ENCODE results near the gene RFC5. TPM values are rescaled to one million over a fixed set of nuclear protein-coding genes. Genes with fewer than 3 reads are reported as not detected.

RFC5 gene
- total RNA-seq, 2 experiments from 2014 or later = 39.7 to 41.0 TPM

DNA sequence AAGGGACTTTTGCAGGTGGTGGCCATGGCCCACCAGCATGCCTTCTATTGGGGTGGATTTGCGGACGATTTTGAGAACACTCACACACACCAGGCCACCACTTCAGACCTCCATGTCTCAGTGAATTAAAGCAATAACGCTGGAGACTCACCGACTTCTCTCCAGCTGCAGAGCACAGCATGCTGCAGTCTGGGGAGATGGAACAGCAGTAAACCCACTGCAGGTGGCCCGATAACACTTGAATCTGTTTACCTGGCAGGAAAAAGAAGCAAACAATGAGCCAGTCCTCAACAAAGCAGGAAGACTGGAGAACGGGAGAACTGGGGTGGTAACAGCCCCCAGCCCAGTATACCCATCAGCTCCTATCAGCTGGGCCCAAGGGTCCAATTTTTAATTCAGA lies 21.6 kb downstream of the RFC5 start:
- H3K36me3 Mint-ChIP-seq (ENCODE audit: low read depth) = peaks cover 80% of the 10 kb centered on the region
- H3K9me3 Mint-ChIP-seq = no peaks in the 10 kb centered on the region
- no peak for DNase-seq
- ChIA-PET CTCF (no interaction called here), POLR2A (interaction anchor here (1.5 kb wide), 1 partner anchor 23 kb away, joined by 3 read pairs; the partner anchor contains the start of gene WSB2)
- no peaks in the 10 kb centered on the region for H3K27me3 Mint-ChIP-seq
- no peak overlapping the region for H3K27ac Mint-ChIP-seq
- peaks cover 37% of the 10 kb centered on the region for H3K4me1 Mint-ChIP-seq
- H3K4me3 Mint-ChIP-seq = no peak overlapping the region

DNA sequence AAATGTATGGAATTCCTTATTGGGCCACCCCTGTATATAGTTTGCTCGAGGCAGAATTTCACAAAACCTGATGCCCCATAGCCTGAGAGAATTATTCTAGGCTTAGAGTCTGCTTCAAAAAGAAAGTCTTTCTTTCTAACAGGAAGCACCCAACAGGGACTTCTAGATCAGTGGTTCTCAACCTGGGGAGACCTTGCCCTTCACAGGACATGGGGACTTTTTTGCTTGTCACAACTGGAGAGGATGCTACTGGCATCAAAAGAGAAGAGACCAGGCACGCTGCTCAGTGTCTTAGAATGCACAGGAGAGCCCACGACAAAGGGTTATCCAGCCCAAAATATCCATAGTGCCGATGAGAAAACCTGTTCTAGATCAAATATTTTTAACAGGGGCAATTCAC lies 25.6 kb downstream of the RFC5 start:
- no peak for DNase-seq
- H3K27me3 Mint-ChIP-seq = no peaks in the 10 kb centered on the region
- H3K4me3 Mint-ChIP-seq = no peak overlapping the region
- peaks cover 71% of the 10 kb centered on the region for H3K36me3 Mint-ChIP-seq (ENCODE audit: low read depth)
- peaks cover 23% of the 10 kb centered on the region for H3K4me1 Mint-ChIP-seq
- ChIA-PET CTCF (no interaction called here), POLR2A (no interaction called here)
- H3K9me3 Mint-ChIP-seq = no peaks in the 10 kb centered on the region
- peak overlapping the region; percentile 31 for H3K27ac Mint-ChIP-seq

DNA sequence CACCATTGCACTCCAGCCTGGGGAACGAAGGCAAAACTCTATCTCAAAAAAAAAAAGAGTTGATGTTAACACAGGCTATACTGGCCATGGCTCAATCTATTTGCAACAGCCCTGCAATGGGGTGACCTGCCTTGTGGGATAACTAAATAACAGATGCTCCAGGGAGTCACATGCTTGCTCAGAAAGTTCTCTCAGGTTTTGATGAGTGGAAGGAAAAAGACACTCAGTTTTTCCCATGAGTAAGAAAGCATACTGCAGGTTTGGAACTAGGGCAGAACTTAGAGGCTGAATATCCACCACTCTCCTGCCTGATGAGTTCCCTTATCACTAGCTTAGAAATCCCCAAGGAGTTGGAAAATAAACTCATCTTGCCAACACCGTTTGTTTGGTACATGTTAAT lies 27.6 kb downstream of the RFC5 start:
- no peak overlapping the region for H3K27ac Mint-ChIP-seq
- ChIA-PET POLR2A (interaction anchor here (1.8 to 2.6 kb wide), 3 partner anchors 8 to 16 kb away, joined by 5 to 11 read pairs (median 6); partner anchors contain the start of gene WSB2), CTCF (interaction anchor here (1.3 to 1.6 kb wide), 2 partner anchors 11 to 21 kb away, joined by 3 to 4 read pairs; no protein-coding TSS in a partner anchor)
- peaks cover 61% of the 10 kb centered on the region for H3K36me3 Mint-ChIP-seq (ENCODE audit: low read depth)
- H3K4me3 Mint-ChIP-seq = no peak overlapping the region
- H3K4me1 Mint-ChIP-seq = peaks cover 21% of the 10 kb centered on the region
- no peak for DNase-seq
- H3K9me3 Mint-ChIP-seq = no peaks in the 10 kb centered on the region
- H3K27me3 Mint-ChIP-seq = no peaks in the 10 kb centered on the region

DNA sequence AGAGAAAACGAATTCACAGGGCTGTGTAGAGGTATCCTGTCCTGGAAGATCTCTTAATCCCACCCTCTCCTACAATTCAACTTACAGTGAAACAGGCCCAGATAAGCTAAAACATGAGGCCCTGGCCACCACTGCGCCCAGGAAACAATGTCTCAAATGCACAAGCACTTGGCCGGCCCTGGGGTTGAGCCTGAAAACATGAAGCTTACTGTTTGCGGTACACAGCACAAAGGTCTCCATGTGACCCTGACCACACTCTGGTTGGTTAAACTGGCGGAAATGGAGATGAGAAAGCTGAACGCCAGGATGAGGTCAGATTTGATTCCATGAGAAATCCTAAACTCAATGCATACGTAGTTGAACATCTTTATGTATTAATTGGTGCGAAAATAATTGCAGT lies 28.1 kb downstream of the RFC5 start:
- Mint-ChIP-seq H3K9me3 (no peaks in the 10 kb centered on the region), H3K36me3 (ENCODE audit: low read depth) (peaks cover 60% of the 10 kb centered on the region), H3K4me1 (peaks cover 21% of the 10 kb centered on the region), H3K27ac (no peak overlapping the region), H3K4me3 (no peak overlapping the region), H3K27me3 (no peaks in the 10 kb centered on the region)
- CTCF ChIA-PET = interaction anchor here (1.3 to 1.6 kb wide), 2 partner anchors 10 to 20 kb away, joined by 3 to 4 read pairs; no protein-coding TSS in a partner anchor
- POLR2A ChIA-PET = interaction anchor here (1.8 to 2.6 kb wide), 3 partner anchors 8 to 16 kb away, joined by 5 to 11 read pairs (median 6); partner anchors contain the start of gene WSB2
- DNase-seq = no peak

DNA sequence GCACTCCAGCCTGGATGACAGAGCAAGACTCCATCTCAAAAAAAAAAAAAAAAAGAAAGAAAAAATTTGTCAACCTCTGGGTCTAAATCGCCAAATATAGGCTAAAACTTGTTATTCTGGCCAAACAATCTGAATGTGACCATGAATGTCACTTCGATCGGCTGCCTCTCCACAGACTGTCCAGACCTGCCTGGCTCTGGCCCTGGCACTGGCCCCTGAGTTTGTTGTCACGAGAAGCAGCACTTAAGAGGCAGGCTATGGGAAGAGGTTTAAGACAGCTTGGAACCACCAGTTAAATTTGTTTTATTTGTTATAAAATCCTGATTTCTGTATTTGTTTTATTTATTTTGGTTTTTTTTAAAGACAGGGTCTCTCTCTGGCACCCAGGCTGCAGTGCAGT lies 29.9 kb downstream of the RFC5 start:
- ChIA-PET POLR2A (interaction anchor here (0.7 to 1.9 kb wide), 4 partner anchors 10 to 15 kb away, joined by 3 to 7 read pairs (median 4); partner anchors contain the start of gene WSB2), CTCF (interaction anchor here (0.7 to 1.4 kb wide), 3 partner anchors 8 to 15 kb away, joined by 3 to 4 read pairs (median 4); no protein-coding TSS in a partner anchor)
- H3K9me3 Mint-ChIP-seq = no peaks in the 10 kb centered on the region
- peaks cover 28% of the 10 kb centered on the region for H3K4me1 Mint-ChIP-seq
- H3K27me3 Mint-ChIP-seq = no peaks in the 10 kb centered on the region
- no peak overlapping the region for H3K4me3 Mint-ChIP-seq
- H3K36me3 Mint-ChIP-seq (ENCODE audit: low read depth) = peaks cover 61% of the 10 kb centered on the region
- no peak overlapping the region for H3K27ac Mint-ChIP-seq
- no peak for DNase-seq

DNA sequence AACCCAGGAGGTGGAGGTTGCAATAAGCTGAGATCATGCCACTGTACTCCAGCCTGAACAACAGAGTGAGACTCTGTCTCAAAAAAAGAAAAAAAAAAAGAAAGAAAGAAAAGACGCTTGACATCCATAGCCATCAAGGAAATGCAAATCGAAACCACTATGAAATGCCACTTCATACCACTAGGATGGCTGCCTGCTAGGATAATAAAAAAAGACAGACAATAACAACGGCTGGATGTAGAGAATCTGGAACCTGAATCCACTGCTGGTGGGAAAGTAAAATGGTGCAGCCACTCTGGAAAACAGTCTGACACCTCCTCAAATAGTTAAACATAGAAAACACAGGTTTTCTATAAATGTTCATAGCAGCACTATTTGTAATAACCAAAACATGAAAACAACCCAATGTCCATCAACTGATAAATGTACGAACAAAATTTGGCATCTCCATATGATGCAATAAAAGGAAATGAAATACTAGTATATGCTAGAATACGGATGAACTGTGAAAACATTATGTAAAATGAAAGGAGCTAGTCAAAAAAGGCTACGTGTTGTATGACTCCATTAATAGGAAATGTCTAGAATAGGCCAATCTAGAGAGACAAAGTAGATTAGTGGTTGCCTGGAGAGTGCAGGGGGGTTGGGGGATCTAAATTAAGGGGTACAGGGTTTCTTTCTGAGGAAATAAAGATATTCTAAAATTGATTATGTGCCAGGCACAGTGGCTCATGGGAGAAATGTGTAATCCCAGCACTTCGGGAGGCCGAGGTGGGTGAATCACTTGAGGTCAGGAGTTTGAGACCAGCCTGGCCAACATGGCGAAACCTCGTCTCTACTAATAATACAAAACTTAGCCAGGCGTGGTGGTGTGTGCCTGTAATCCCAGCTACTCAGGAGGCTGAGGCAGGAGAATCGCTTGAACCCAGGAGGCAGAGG lies 34.7 kb downstream of the RFC5 start:
- CTCF ChIA-PET = interaction anchor here (1.0 kb wide), 1 partner anchor 177 kb away, joined by 3 read pairs; no protein-coding TSS in a partner anchor
- no peaks in the 10 kb centered on the region for H3K27me3 Mint-ChIP-seq
- H3K4me3 Mint-ChIP-seq = no peak overlapping the region

DNA sequence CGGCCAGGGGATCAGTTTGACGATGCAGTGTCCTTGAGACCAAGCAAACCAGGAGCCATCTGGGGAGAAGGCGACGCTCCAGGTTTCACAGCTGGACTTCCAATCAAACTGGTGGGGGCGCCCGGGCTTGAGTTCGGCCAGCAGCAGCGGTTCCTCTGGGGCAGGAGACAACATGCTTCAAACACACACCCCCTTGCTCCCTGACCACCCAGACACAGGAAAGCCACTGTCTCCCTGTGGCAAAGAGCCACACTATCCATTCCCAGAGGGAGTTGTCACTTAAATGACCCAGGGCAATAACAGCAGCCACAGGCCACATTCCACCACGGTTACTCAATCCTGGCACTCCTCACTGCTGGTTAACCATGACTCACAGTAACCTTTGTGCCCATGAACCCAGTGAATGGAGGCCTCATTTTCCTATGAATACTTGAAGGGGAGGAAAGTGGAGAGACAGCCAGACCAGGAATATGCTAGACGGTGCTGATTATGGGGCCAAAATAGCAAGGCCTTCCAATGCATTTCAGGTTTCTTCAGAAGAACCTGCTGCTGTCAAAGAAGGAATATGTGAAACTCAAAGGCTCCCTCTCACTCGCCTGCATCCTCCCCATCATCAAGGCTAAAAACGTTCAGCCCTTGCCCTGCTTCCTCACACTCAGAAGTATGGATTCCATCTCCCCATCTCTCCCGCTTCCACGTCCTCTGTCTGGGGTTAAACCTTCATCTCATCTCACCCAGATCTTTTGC lies 36.0 kb downstream of the RFC5 start:
- no peak for DNase-seq
- Mint-ChIP-seq H3K9me3 (no peaks in the 10 kb centered on the region), H3K4me3 (no peak overlapping the region), H3K36me3 (ENCODE audit: low read depth) (peaks cover 34% of the 10 kb centered on the region), H3K27me3 (no peaks in the 10 kb centered on the region), H3K4me1 (peaks cover 35% of the 10 kb centered on the region), H3K27ac (peak overlapping the region; percentile 1)
- CTCF ChIA-PET = no interaction called here
- POLR2A ChIA-PET = interaction anchor here (0.6 to 1.2 kb wide), 3 partner anchors 8 to 17 kb away, joined by 3 to 5 read pairs (median 5); partner anchors contain the start of gene WSB2

More for the DNA sequence above, 34.7 kb downstream of the RFC5 start:
- POLR2A ChIA-PET = interaction anchor here (1.4 to 1.5 kb wide), 2 partner anchors 10 to 17 kb away, joined by 3 to 8 read pairs; partner anchors contain the start of gene WSB2
- peaks cover 39% of the 10 kb centered on the region for H3K36me3 Mint-ChIP-seq (ENCODE audit: low read depth)
- no peak for DNase-seq
- peaks cover 38% of the 10 kb centered on the region for H3K4me1 Mint-ChIP-seq
- no peaks in the 10 kb centered on the region for H3K9me3 Mint-ChIP-seq
- peak overlapping the region; percentile 37 for H3K27ac Mint-ChIP-seq

DNA sequence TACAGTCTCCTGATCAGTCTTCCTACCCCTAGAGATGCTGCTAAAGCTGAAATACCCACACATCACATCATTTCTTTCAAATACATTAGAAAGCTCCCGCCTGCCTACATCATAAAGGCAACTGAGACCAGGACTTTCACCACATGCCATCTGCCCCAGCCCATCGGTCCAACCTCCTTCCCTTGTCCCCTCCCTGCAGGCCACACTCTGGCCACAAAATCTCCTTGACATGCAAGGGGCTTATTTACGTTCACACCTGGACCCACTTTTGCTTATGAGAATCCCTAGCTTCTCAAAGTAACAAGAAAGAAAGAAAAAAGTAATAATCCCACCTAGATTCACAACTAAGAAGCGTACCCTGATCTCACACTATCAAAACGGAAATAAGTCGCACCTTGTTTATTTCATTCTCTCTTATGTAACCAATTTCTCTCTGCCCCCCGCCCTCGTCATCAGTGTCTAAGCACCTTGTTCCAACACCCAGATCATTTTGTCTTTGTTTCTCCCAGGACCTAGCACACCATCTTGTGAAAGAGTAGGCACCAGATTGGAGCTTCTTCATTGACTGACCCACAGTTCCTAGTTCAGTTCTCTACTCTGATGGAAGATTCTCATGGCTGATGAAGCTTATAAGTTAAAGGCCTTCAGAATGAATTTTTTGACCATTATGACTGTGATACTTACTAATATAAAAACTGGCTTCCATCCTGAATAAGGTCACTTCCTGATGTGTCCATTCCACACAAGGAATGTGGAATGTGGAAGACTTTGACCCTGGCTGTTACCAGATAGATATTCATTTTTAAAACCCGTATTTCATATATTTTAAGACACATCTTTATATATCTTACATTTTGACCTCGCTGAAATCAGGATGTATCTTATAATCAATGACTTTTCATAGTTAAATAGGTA lies 36.8 kb downstream of the RFC5 start:
- Mint-ChIP-seq H3K27ac (peak overlapping the region; percentile 5), H3K9me3 (no peaks in the 10 kb centered on the region), H3K36me3 (ENCODE audit: low read depth) (peaks cover 34% of the 10 kb centered on the region), H3K27me3 (no peaks in the 10 kb centered on the region), H3K4me3 (no peak overlapping the region), H3K4me1 (peaks cover 35% of the 10 kb centered on the region)
- ChIA-PET POLR2A (interaction anchor here (0.6 to 1.2 kb wide), 3 partner anchors 8 to 18 kb away, joined by 3 to 5 read pairs (median 5); partner anchors contain the start of gene WSB2), CTCF (interaction anchor here (1.5 kb wide), 1 partner anchor 12 kb away, joined by 11 read pairs; no protein-coding TSS in a partner anchor)
- DNase-seq = no peak

DNA sequence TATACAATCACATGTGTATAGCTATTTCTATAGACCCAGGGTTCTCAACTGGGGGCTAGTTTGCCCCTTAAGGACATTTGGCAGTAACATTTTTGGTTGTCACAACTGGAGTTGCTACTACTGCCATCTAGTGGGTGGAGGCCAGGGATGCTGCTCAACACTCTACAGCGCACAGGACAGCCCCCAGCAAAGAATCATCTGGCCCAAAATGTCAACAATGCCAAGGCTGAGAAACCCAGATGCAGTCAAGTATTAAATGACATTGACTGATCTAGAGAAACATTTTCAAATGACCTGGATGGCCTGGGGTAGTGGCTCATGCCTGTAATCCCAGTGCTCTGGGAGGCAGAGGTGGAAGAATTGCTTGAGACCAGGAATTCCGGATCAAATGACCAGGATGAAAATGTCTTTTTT lies 38.6 kb downstream of the RFC5 start:
- H3K4me3 Mint-ChIP-seq = no peak overlapping the region
- DNase-seq = peak; percentile 77
- no peak overlapping the region for H3K27ac Mint-ChIP-seq
- H3K36me3 Mint-ChIP-seq (ENCODE audit: low read depth) = peaks cover 30% of the 10 kb centered on the region
- no peaks in the 10 kb centered on the region for H3K27me3 Mint-ChIP-seq
- H3K4me1 Mint-ChIP-seq = peaks cover 49% of the 10 kb centered on the region
- POLR2A ChIA-PET = no interaction called here
- H3K9me3 Mint-ChIP-seq = no peaks in the 10 kb centered on the region
- CTCF ChIA-PET = interaction anchor here (0.8 to 1.5 kb wide), 17 partner anchors 9 to 321 kb away, joined by 3 to 14 read pairs (median 3); partner anchors contain the start of genes PEBP1 and RFC5

DNA sequence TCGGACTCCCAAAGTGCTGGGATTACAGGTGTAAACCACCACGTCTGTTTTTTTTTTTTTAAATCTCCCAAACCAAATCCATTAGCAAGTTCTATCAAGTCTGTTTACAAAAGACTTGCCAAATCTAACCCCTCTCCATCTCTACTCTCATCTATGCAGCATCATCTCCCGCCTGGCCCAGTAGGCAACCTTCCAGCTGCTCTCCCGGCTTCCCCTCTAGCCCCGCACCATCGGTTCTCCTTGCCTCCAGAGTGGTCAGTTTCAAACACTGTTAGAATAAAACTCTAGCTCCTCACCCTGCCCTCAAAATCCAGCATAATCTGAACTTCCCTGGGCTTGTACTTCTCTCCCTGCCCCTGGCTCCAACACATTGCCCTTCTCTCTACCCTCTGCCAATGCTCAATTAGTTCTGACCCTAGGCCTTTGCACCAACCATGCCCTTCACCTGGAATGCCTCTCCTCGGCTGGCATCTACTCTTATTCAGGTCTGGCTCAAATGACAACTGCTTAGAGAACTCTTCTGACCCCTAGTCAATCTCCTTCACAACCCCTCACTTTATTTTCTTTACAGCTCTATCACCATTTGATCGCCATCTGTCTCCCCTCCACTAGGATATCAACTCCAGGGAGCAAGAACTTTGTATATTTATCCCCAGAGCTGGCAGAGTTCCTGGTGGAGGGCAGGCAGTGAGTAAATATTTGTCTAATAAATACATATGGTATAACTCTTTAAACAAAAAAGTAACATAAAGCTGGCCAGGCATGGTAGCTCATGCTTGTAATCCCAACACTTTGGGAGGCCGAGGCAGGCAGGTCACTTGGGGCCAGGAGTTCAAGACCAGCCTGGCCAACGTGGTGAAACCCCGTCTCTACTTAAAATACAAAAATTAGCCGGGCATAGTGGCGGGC lies 39.6 kb downstream of the RFC5 start:
- no peak for DNase-seq
- Mint-ChIP-seq H3K4me3 (no peak overlapping the region), H3K27ac (peak overlapping the region; percentile 17), H3K27me3 (no peaks in the 10 kb centered on the region), H3K4me1 (peaks cover 48% of the 10 kb centered on the region), H3K9me3 (no peaks in the 10 kb centered on the region), H3K36me3 (ENCODE audit: low read depth) (peaks cover 28% of the 10 kb centered on the region)
- ChIA-PET POLR2A (interaction anchor here (0.9 to 2.9 kb wide), 5 partner anchors 9 to 80 kb away, joined by 3 to 13 read pairs (median 3); partner anchors contain the start of genes PEBP1 and RFC5), CTCF (interaction anchor here (0.7 to 2.6 kb wide), 8 partner anchors 8 to 320 kb away, joined by 3 to 14 read pairs (median 3); partner anchors contain the start of genes RFC5 and SUDS3)

DNA sequence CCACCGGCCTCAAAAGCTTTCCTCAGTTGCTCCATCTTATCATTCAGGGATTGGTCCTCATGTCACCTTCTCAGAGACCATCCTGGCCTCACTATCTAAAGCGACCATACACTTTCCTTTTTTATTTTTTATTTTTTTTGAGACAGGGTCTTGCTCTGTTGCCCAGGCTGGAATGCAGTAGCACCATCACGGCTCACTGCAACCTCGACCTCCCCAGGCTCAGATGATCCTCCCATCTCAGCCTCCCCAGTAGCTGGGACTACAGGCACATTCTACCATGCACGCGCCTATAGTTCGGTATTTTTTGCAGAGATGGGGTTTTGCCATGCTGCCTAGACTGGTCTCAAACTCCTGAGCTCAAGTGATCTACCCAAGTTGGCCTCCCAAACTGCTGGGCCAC lies 41.7 kb downstream of the RFC5 start:
- peaks cover 10% of the 10 kb centered on the region for H3K36me3 Mint-ChIP-seq (ENCODE audit: low read depth)
- DNase-seq = no peak
- no peaks in the 10 kb centered on the region for H3K9me3 Mint-ChIP-seq
- ChIA-PET POLR2A (interaction anchor here (0.5 to 2.9 kb wide), 3 partner anchors 26 to 106 kb away, joined by 3 to 13 read pairs (median 3); partner anchors contain the start of gene RFC5), CTCF (interaction anchor here (2.6 kb wide), 1 partner anchor 318 kb away, joined by 6 read pairs; the partner anchor contains the start of gene SUDS3)
- H3K27me3 Mint-ChIP-seq = no peaks in the 10 kb centered on the region
- no peak overlapping the region for H3K27ac Mint-ChIP-seq
- peaks cover 41% of the 10 kb centered on the region for H3K4me1 Mint-ChIP-seq
- no peak overlapping the region for H3K4me3 Mint-ChIP-seq
